Lower lobe of right lung (tissue), 2 donors: ENCODE measurements around the gene TNNI3. TPM values are rescaled to one million over a fixed set of nuclear protein-coding genes. Genes with fewer than 3 reads are reported as not detected.

Source experiments
- ATAC-seq, 2 donors: fragments of 200-7000 bp; cut with Tn5 transposase; one replicate each; pipeline ENCODE4 v1.9.1; 2020 to 2022; ENCODE audit warnings: mild to moderate bottlenecking in 2 of 2, moderate library complexity in 2 of 2
- DNase-seq: peaks from one replicate; pipeline ENCODE4 v3.0.0-alpha.2; 2020
- H3K27ac ChIP-seq: fragments of 200-600 bp; one replicate; pipeline ENCODE4 v1.8.0; 2022
- H3K27me3 ChIP-seq: fragments of 200-600 bp; one replicate; pipeline ENCODE4 v1.8.0; 2022; ENCODE audit warnings: low read depth
- H3K36me3 ChIP-seq: fragments of 200-600 bp; one replicate; pipeline ENCODE4 v1.8.0; 2022; ENCODE audit warnings: mild to moderate bottlenecking
- H3K4me1 ChIP-seq: fragments of 200-600 bp; one replicate; pipeline ENCODE4 v1.8.0; 2022
- H3K4me3 ChIP-seq: fragments of 200-600 bp; one replicate; pipeline ENCODE4 v1.8.0; 2022; ENCODE audit warnings: mild to moderate bottlenecking
- H3K9me3 ChIP-seq: fragments of 200-600 bp; one replicate; pipeline ENCODE4 v1.8.0; 2022
- CTCF ChIP-seq: fragments of 200-600 bp; IDR thresholded peaks from one replicate; pipeline ENCODE4 v1.8.0; 2022; ENCODE audit warnings: antibody characterized with exemption, mild to moderate bottlenecking
- intact Hi-C: fragments of 100-400 bp; cut with DNase I; formaldehyde crosslinking; loops from one replicate; pipeline ENCODE4 v1.11.0; 2022
- total RNA-seq: library from RNA; stranded (reverse); fragmentation: NEBNext Ultra II Directional; extraction: Animal tissue kit (Norgen Biotek cat#: 25700); gene quantifications from one replicate; pipeline ENCODE4 v1.2.1, GENCODE V29; 2021
- donor health status: DM: no; HTN: yes; CAD: no; lungs with severe emphysema.

TNNI3 gene
- total RNA-seq, 1 donor from 2014 or later, result 2.3 TPM

GRCh38 chr19:55146078-55146704, 11.3 kb downstream of the TNNI3 start:
- Histone ChIP-seq H3K4me3 (peak overlapping the region; percentile 3), H3K27me3 (peaks cover 74% of the 10 kb centered on the region), H3K4me1 (peaks cover 14% of the 10 kb centered on the region), H3K9me3 (no peaks in the 10 kb centered on the region), H3K27ac (no peak overlapping the region), H3K36me3 (no peaks in the 10 kb centered on the region)
- TF ChIP-seq CTCF, result no peak
- peak in 1 of 2 donors; percentile 12 for ATAC-seq
- DNase-seq, result no peak
- intact Hi-C loops, result no loop called here

DNA sequence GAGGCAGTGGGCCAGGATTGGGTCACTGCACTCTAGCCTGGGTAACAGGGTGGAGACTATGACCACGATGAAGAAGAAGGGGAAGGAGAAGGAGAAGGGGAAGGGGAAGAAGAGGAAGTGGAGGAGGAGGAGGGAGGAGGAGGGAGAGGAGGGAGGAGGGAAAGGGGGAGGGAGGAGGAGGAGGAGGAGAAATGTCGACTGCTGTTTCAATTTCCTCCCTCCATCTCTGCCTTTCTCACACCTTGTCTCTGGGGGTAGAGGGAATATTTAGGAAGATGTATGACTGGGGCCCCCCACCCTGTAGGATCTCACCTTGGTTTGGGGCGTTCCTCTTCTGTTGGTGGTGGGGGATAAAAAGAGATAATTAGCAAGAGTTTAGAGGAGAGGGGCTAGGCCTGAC, 12.3 kb downstream of the TNNI3 start:
- DNase-seq, result no peak
- TF ChIP-seq CTCF, result no peak
- intact Hi-C loops, result no loop called here
- H3K9me3 ChIP-seq, result no peaks in the 10 kb centered on the region
- no peaks in the 10 kb centered on the region for H3K36me3 ChIP-seq
- peaks cover 18% of the 10 kb centered on the region for H3K4me1 ChIP-seq
- H3K4me3 ChIP-seq, result no peak overlapping the region
- H3K27ac ChIP-seq, result no peak overlapping the region
- peaks cover 82% of the 10 kb centered on the region for H3K27me3 ChIP-seq
- peak; percentile 27 to 39 for ATAC-seq

DNA sequence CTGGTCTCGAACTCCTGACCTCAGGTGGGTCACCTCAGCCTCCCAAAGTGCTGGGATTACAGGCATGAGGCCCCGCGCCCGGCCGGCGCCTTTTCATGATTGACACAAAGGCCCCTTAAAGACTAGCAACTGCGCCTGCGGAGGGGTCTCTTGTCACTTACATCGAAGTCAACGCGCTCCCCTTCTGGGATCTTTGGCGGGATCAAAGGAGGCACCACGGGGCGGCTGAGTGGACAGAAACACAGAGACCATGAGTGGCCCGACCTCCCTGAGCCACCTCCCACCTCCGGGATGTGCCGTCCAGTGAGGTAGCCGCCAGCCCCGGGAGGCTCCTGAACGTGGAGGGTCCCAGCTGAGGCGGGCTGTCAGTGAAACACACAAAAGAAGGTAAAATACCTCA, 15.8 kb downstream of the TNNI3 start:
- Histone ChIP-seq H3K27me3 (peaks cover 83% of the 10 kb centered on the region), H3K4me1 (peaks cover 17% of the 10 kb centered on the region), H3K27ac (no peak overlapping the region), H3K4me3 (no peak overlapping the region), H3K9me3 (no peaks in the 10 kb centered on the region), H3K36me3 (no peaks in the 10 kb centered on the region)
- ATAC-seq (no peak), DNase-seq (no peak)
- intact Hi-C loops, result no loop called here
- no peak for TF ChIP-seq CTCF

GRCh38 chr19:55137915-55138314, 19.6 kb downstream of the TNNI3 start:
- H3K36me3 ChIP-seq, result no peaks in the 10 kb centered on the region
- H3K4me3 ChIP-seq, result no peak overlapping the region
- peaks cover 80% of the 10 kb centered on the region for H3K27me3 ChIP-seq
- peaks cover 9% of the 10 kb centered on the region for H3K4me1 ChIP-seq
- intact Hi-C loops, result no loop called here
- TF ChIP-seq CTCF, result no peak
- ATAC-seq, result no peak
- H3K27ac ChIP-seq, result no peak overlapping the region
- no peaks in the 10 kb centered on the region for H3K9me3 ChIP-seq
- no peak for DNase-seq

- no peak for TF ChIP-seq CTCF
These were observed 21.0 kb downstream of the TNNI3 start for GRCh38 chr19:55136399-55137102.

More at GRCh38 chr19:55136399-55137102, 21.0 kb downstream of the TNNI3 start:
- no peak overlapping the region for H3K4me3 ChIP-seq
- H3K27me3 ChIP-seq, result peaks cover 71% of the 10 kb centered on the region
- ATAC-seq (no peak), DNase-seq (no peak)
- no peak overlapping the region for H3K27ac ChIP-seq
- H3K4me1 ChIP-seq, result peaks cover 7% of the 10 kb centered on the region
- no peaks in the 10 kb centered on the region for H3K36me3 ChIP-seq
- intact Hi-C loops, result no loop called here
- no peaks in the 10 kb centered on the region for H3K9me3 ChIP-seq
